ENCODE measurements around the gene HMG20B. TPM values are rescaled to one million over a fixed set of nuclear protein-coding genes. Genes with fewer than 3 reads are reported as not detected.
A peak's percentile ranks its signal among the peaks of the same experiment; 100 is the strongest.

Gene HMG20B
- total and polyA plus RNA-seq, 8 donors, result 39.8 to 638 (median 96.8) TPM

DNA sequence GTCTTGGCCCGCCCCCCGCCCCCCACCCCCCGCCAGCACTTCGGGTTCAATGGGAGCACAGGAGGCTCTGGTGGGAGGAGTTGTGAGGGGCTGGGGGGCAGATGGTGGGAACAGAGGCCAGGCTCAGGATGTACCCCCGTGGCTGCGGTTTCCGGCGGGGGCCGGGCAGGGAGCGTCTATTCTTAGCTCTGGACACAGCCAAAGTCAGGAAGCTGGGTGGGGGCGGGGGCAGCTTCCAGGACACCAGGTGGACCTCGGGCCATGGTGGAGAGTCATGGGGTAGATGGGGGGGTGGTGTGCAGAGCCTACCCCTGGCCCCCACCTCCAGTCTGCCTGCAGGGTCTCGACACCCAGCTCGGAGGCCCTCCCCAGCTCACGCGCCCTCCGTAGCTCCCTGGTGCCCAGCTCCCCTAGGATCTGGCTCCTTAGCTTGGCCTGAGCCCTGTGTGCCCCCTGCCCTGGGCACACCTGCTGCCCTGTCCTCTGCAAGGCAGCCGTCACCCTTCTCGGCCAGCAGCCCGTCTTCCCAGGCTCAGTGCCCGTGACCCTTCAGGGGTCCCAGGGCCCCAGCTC lies 36.1 kb downstream of the HMG20B start:
- Histone ChIP-seq H3K27me3 (peaks cover 0 to 31% (median 4%) of the 10 kb centered on the region in 3 donors), H3K27ac (peak overlapping the region; percentile 5 to 85 (median 75)), H3K4me3 (no peak overlapping the region), H3K4me1 (peaks cover 13 to 68% (median 55%) of the 10 kb centered on the region in 4 donors), H3K9me3 (no peaks in the 10 kb centered on the region), H3K36me3 (peaks cover 22 to 39% (median 37%) of the 10 kb centered on the region in 4 donors)
- 35 to 73% (median 66%) methylated on average over 9 to 21 of the region's 21 CpGs for WGBS, 5 donors
- DNase-seq, result no peak
- intact Hi-C loops (cut with DNase I; ENCODE audit: low total_unique reads), result no loop called here
- TF ChIP-seq EP300 (IDR thresholded peaks at IDR 0.05), result no peak
- TF ChIP-seq, protein P1, sequence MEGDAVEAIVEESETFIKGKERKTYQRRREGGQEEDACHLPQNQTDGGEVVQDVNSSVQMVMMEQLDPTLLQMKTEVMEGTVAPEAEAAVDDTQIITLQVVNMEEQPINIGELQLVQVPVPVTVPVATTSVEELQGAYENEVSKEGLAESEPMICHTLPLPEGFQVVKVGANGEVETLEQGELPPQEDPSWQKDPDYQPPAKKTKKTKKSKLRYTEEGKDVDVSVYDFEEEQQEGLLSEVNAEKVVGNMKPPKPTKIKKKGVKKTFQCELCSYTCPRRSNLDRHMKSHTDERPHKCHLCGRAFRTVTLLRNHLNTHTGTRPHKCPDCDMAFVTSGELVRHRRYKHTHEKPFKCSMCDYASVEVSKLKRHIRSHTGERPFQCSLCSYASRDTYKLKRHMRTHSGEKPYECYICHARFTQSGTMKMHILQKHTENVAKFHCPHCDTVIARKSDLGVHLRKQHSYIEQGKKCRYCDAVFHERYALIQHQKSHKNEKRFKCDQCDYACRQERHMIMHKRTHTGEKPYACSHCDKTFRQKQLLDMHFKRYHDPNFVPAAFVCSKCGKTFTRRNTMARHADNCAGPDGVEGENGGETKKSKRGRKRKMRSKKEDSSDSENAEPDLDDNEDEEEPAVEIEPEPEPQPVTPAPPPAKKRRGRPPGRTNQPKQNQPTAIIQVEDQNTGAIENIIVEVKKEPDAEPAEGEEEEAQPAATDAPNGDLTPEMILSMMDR (IDR thresholded peaks at IDR 0.05), result no peak
- no peak for TF ChIP-seq POLR2A (IDR thresholded peaks at IDR 0.05)
- TF ChIP-seq POLR2AphosphoS5 (IDR thresholded peaks at IDR 0.05), result no peak

- intact Hi-C loops (cut with DNase I; ENCODE audit: low total_unique reads), result loop anchor here (10.0 kb wide), 1 partner anchor 65 kb away; no protein-coding TSS in a partner anchor
- Histone ChIP-seq H3K9me3 (no peaks in the 10 kb centered on the region), H3K27ac (peak overlapping the region in 3 of 5 donors; percentile 75 to 85 (median 76)), H3K27me3 (peaks cover 0 to 25% (median 4%) of the 10 kb centered on the region in 3 donors), H3K4me1 (peaks cover 13 to 64% (median 49%) of the 10 kb centered on the region in 4 donors), H3K4me3 (no peak overlapping the region), H3K36me3 (peaks cover 22 to 49% (median 44%) of the 10 kb centered on the region in 4 donors)
- DNase-seq, result no peak
- 70 to 81% (median 78%) methylated on average over 23 to 24 of the region's 24 CpGs for WGBS, 5 donors
- TF ChIP-seq POLR2AphosphoS5 (IDR thresholded peaks at IDR 0.05), result no peak
- TF ChIP-seq, protein P1 (IDR thresholded peaks at IDR 0.05), result no peak
- TF ChIP-seq POLR2A (IDR thresholded peaks at IDR 0.05), result no peak
- no peak for TF ChIP-seq EP300 (IDR thresholded peaks at IDR 0.05)
Measured at GRCh38 chr19:3609779-3610719, 37.3 kb downstream of the HMG20B start.

GRCh38 chr19:3610745-3611717 lies 38.3 kb downstream of the HMG20B start:
- TF ChIP-seq EP300 (IDR thresholded peaks at IDR 0.05), result no peak
- TF ChIP-seq POLR2AphosphoS5 (IDR thresholded peaks at IDR 0.05), result no peak
- TF ChIP-seq, protein P1 (IDR thresholded peaks at IDR 0.05), result no peak
- no peak for TF ChIP-seq POLR2A (IDR thresholded peaks at IDR 0.05)
- Histone ChIP-seq H3K27ac (peak overlapping the region in 1 of 5 donors; percentile 85), H3K27me3 (peaks cover 0 to 23% (median 4%) of the 10 kb centered on the region in 3 donors), H3K4me3 (no peak overlapping the region), H3K4me1 (peaks cover 11 to 55% (median 43%) of the 10 kb centered on the region in 4 donors), H3K9me3 (no peaks in the 10 kb centered on the region), H3K36me3 (peaks cover 22 to 59% (median 52%) of the 10 kb centered on the region in 4 donors)
- 81 to 84% (median 84%) methylated on average over 33 to 41 of the region's 41 CpGs for WGBS, 5 donors
- no peak for DNase-seq
- intact Hi-C loops (cut with DNase I; ENCODE audit: low total_unique reads), result loop anchor here (10.0 kb wide), 1 partner anchor 66 kb away; no protein-coding TSS in a partner anchor

Measured in stomach (tissue), 9 donors.